Duodenal mucosa (tissue), 2 donors: ENCODE data around the gene FLNB.
A peak's percentile ranks its signal among the peaks of the same experiment; 100 is the strongest.

Experiments
- H3K27ac ChIP-seq: one replicate; pipeline ENCODE4 v1.7.0; 2013; ENCODE audit warnings: low read depth, low read length
- H3K27me3 ChIP-seq, 2 donors: one replicate each; pipeline ENCODE4 v1.7.0; 2013; ENCODE audit warnings: low read length in 2 of 2, control low read depth in 1 of 2; ENCODE audit not compliant: insufficient read depth in 2 of 2, control insufficient read depth in 1 of 2
- H3K36me3 ChIP-seq, 2 donors: one replicate each; pipeline ENCODE4 v1.7.0; 2013; ENCODE audit warnings: low read length in 2 of 2, control low read depth in 1 of 2; ENCODE audit not compliant: insufficient read depth in 2 of 2, control insufficient read depth in 1 of 2
- H3K4me1 ChIP-seq, 2 donors: one replicate each; pipeline ENCODE4 v1.7.0; 2013; ENCODE audit warnings: low read length in 2 of 2, control low read depth in 1 of 2; ENCODE audit not compliant: insufficient read depth in 2 of 2, control insufficient read depth in 1 of 2
- H3K4me3 ChIP-seq, 2 donors: one replicate each; pipeline ENCODE4 v1.7.0; 2013; ENCODE audit warnings: low read length in 2 of 2, low read depth in 1 of 2
- H3K9ac ChIP-seq, 2 donors: one replicate each; pipeline ENCODE4 v1.7.0; 2013; ENCODE audit warnings: low read length in 2 of 2, low read depth in 1 of 2
- H3K9me3 ChIP-seq, 2 donors: one replicate each; pipeline ENCODE4 v1.7.0; 2013; ENCODE audit warnings: low read length in 2 of 2, control low read depth in 1 of 2; ENCODE audit not compliant: control insufficient read depth in 1 of 2

FLNB gene

DNA sequence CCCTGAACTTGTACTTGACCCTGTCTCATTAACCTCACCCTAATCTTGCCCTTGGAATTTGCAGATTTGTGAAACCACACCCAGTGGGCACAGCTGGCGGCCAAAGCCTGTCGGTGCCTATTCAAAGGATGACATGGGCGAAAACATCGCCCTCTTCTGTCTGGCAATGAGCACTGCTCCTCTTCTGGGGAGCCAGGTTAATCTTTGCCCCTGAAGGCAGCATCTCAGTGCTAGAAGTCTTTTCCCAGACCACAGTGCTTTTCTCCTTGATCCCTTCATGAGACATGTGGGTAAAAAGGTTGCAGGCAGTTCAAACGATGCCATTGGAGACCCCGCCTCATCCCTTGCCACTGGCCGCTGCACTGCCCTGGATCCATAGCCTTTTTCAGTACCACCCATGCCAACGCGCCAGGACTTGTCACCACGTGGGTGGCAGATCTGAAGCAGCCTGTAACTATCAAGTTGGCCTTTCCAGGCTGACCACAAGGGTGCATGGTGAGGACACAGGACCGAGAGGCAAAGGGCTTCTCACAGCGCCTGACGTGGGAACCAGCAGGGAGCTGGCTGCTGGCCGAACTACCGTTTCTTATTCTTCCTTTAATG lies 209.1 kb downstream of the FLNB start:
- H3K4me1 ChIP-seq: peaks cover 10 to 19% of the 10 kb centered on the region in 2 donors
- no peaks in the 10 kb centered on the region for H3K9me3 ChIP-seq
- H3K27ac ChIP-seq: no peak overlapping the region
- no peaks in the 10 kb centered on the region for H3K27me3 ChIP-seq
- H3K4me3 ChIP-seq: peak overlapping the region; percentile 50 to 53
- no peaks in the 10 kb centered on the region for H3K36me3 ChIP-seq
- peak overlapping the region in 1 of 2 donors; percentile 6 for H3K9ac ChIP-seq

GRCh38 chr3:58218904-58219303 lies 210.7 kb downstream of the FLNB start:
- Histone ChIP-seq H3K4me3 (no peak overlapping the region), H3K27me3 (no peaks in the 10 kb centered on the region), H3K9me3 (no peaks in the 10 kb centered on the region), H3K4me1 (peaks cover 10 to 19% of the 10 kb centered on the region in 2 donors), H3K27ac (no peak overlapping the region), H3K9ac (no peak overlapping the region), H3K36me3 (no peaks in the 10 kb centered on the region)
